ENCODE measurements around the gene ETV3. TPM values are rescaled to one million over a fixed set of nuclear protein-coding genes. Genes with fewer than 3 reads are reported as not detected.

ETV3 gene
- total RNA-seq, 1 experiment from 2014 or later: 21.2 TPM

- DNase-seq (ENCODE audit: low read depth, low spot score) (no peak), ATAC-seq (no peak)
- no peaks in the 10 kb centered on the region for H3K4me1 ChIP-seq (ENCODE audit: control insufficient read depth in 1 of 2, insufficient read depth in 2 of 2, low read length in 2 of 2)
- ChIA-PET POLR2A (no interaction called here), RAD21 (ENCODE audit: low non-redundant PET in 1 of 2, low total read pairs in 2 of 2, uncharacterized antibody in 2 of 2, unreplicated experiment in 2 of 2) (no interaction called here), CTCF (no interaction called here)
- H3K4me2 ChIP-seq (ENCODE audit: low read length): no peak overlapping the region
- H3K9me2 ChIP-seq (ENCODE audit: insufficient read depth): no peaks in the 10 kb centered on the region; the same call in 1 of the 2 replicates
- BruUV-seq (replicated peaks): no TSS peak
- H3K79me2 ChIP-seq (ENCODE audit: insufficient read depth, low read length): no peaks in the 10 kb centered on the region
- no peak overlapping the region for H2AFZ ChIP-seq (ENCODE audit: low read depth, low read length, poor library complexity, severe bottlenecking)
- no peaks in the 10 kb centered on the region for H3K36me3 ChIP-seq (ENCODE audit: control insufficient read depth in 1 of 2, insufficient read depth in 2 of 2, low read length in 2 of 2)
- no peak overlapping the region for H3K4me3 ChIP-seq (replicated peaks in 1 of 2; ENCODE audit: low read depth in 1 of 2, low read length in 2 of 2)
- H3K9me3 ChIP-seq (ENCODE audit: control insufficient read depth in 1 of 2, insufficient read depth in 1 of 2, low read depth in 1 of 2, low read length in 2 of 2): no peaks in the 10 kb centered on the region
- TF ChIP-seq ZNF274 (IDR thresholded peaks at IDR 0.05; ENCODE audit: low read depth, low read length) (no peak), RAD21 (IDR thresholded peaks at IDR 0.05; ENCODE audit: low read depth) (no peak), POLR2A (IDR thresholded peaks at IDR 0.05; ENCODE audit: borderline replicate concordance, extremely low read depth, insufficient read depth, insufficient read length) (no peak), REST (IDR thresholded peaks at IDR 0.05; ENCODE audit: low read depth) (no peak), SIN3A (IDR thresholded peaks at IDR 0.05; ENCODE audit: low read depth) (no peak), JUND (IDR thresholded peaks at IDR 0.05) (no peak)
- TF ChIP-seq, protein P1, sequence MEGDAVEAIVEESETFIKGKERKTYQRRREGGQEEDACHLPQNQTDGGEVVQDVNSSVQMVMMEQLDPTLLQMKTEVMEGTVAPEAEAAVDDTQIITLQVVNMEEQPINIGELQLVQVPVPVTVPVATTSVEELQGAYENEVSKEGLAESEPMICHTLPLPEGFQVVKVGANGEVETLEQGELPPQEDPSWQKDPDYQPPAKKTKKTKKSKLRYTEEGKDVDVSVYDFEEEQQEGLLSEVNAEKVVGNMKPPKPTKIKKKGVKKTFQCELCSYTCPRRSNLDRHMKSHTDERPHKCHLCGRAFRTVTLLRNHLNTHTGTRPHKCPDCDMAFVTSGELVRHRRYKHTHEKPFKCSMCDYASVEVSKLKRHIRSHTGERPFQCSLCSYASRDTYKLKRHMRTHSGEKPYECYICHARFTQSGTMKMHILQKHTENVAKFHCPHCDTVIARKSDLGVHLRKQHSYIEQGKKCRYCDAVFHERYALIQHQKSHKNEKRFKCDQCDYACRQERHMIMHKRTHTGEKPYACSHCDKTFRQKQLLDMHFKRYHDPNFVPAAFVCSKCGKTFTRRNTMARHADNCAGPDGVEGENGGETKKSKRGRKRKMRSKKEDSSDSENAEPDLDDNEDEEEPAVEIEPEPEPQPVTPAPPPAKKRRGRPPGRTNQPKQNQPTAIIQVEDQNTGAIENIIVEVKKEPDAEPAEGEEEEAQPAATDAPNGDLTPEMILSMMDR (IDR thresholded peaks at IDR 0.05 in 2 of 3, conservative IDR thresholded peaks at IDR 0.05 in 1 of 3; ENCODE audit: borderline replicate concordance in 1 of 3, insufficient read depth in 1 of 3, low read depth in 2 of 3, low read length in 2 of 3): no peak
- TF ChIP-seq, protein P2, sequence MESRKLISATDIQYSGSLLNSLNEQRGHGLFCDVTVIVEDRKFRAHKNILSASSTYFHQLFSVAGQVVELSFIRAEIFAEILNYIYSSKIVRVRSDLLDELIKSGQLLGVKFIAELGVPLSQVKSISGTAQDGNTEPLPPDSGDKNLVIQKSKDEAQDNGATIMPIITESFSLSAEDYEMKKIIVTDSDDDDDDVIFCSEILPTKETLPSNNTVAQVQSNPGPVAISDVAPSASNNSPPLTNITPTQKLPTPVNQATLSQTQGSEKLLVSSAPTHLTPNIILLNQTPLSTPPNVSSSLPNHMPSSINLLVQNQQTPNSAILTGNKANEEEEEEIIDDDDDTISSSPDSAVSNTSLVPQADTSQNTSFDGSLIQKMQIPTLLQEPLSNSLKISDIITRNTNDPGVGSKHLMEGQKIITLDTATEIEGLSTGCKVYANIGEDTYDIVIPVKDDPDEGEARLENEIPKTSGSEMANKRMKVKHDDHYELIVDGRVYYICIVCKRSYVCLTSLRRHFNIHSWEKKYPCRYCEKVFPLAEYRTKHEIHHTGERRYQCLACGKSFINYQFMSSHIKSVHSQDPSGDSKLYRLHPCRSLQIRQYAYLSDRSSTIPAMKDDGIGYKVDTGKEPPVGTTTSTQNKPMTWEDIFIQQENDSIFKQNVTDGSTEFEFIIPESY (IDR thresholded peaks at IDR 0.05; ENCODE audit: extremely low read depth, insufficient replicate concordance, low read length): no peak
- H3K27me3 ChIP-seq (ENCODE audit: insufficient read depth, low read length): peaks cover 5% of the 10 kb centered on the region; the same call in 1 of the 2 replicates
- H4K20me1 ChIP-seq (ENCODE audit: insufficient read depth): no peaks in the 10 kb centered on the region
- no peak overlapping the region for H3K27ac ChIP-seq (ENCODE audit: low read depth, low read length)
- intact Hi-C loops (cut with micrococcal nuclease): no loop called here
- H3K9ac ChIP-seq (ENCODE audit: low read length): no peak overlapping the region
Measured at GRCh38 chr1:157098519-157098918, 39.7 kb downstream of the ETV3 start.
